SK-N-MC (cell line): ENCODE data around the gene INIP.

ENCODE experiments used
- EZH2 ChIP-seq: fragments of 200-600 bp; sonication (generic); IDR thresholded peaks from one replicate; pipeline ENCODE4 v1.6.1; 2017; ENCODE audit warnings: antibody characterized with exemption
- FOXP2 ChIP-seq: optimal IDR thresholded peaks from 2 replicates; pipeline ENCODE3; 2011; ENCODE audit warnings: mild to moderate bottlenecking, moderate library complexity; ENCODE audit not compliant: insufficient read depth; ENCODE audit errors: extremely low read length, control extremely low read depth
- POLR2AphosphoS5 ChIP-seq: IDR thresholded peaks from 2 replicates; pipeline ENCODE4 v1.6.1; 2012; ENCODE audit warnings: mild to moderate bottlenecking, low read depth, low read length, borderline replicate concordance

GRCh38 chr9:112664531-112664930 is 53.4 kb downstream of the INIP start:
- no peak for TF ChIP-seq EZH2
- TF ChIP-seq POLR2AphosphoS5: no peak
- TF ChIP-seq FOXP2: no peak
